Neural progenitor cell (in vitro differentiated cells): ENCODE results near the gene HOATZ.

ENCODE experiments used
- EZH2 ChIP-seq: fragments of 200-600 bp; sonication (generic); IDR thresholded peaks from 2 replicates; pipeline ENCODE4 v1.6.1; 2017; ENCODE audit warnings: antibody characterized with exemption, mild to moderate bottlenecking, moderate library complexity
- EZH2phosphoT487 ChIP-seq: fragments of 200-600 bp; sonication (generic); IDR thresholded peaks from 2 replicates; pipeline ENCODE4 v1.6.1; 2017; ENCODE audit warnings: antibody characterized with exemption
- TF ChIP-seq, protein P1 (sequence below): fragments of 200-600 bp; sonication (generic); IDR thresholded peaks from 2 replicates; pipeline ENCODE4 v1.5.1; 2017; ENCODE audit warnings: antibody characterized with exemption, mild to moderate bottlenecking

GRCh38 chr11:111555255-111555654, 40.7 kb downstream of the HOATZ start:
- no peak for TF ChIP-seq EZH2
- TF ChIP-seq, protein P1, sequence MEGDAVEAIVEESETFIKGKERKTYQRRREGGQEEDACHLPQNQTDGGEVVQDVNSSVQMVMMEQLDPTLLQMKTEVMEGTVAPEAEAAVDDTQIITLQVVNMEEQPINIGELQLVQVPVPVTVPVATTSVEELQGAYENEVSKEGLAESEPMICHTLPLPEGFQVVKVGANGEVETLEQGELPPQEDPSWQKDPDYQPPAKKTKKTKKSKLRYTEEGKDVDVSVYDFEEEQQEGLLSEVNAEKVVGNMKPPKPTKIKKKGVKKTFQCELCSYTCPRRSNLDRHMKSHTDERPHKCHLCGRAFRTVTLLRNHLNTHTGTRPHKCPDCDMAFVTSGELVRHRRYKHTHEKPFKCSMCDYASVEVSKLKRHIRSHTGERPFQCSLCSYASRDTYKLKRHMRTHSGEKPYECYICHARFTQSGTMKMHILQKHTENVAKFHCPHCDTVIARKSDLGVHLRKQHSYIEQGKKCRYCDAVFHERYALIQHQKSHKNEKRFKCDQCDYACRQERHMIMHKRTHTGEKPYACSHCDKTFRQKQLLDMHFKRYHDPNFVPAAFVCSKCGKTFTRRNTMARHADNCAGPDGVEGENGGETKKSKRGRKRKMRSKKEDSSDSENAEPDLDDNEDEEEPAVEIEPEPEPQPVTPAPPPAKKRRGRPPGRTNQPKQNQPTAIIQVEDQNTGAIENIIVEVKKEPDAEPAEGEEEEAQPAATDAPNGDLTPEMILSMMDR, result no peak
- TF ChIP-seq EZH2phosphoT487, result no peak
